ENCODE data around the gene ST13.
"Not testable (repeated sequence)": the region's sequence is repeated elsewhere in the genome, so short reads cannot be mapped to it uniquely, and the experiment has no call there.

ST13 gene

GRCh38 chr22:40792451-40792850, 64.0 kb downstream of the ST13 start:
- no peak for DNase-seq
- no peak overlapping the region for H3K27ac ChIP-seq
- no peak for TF ChIP-seq CTCF (IDR thresholded peaks at IDR 0.05; ENCODE audit: low read depth, low read length, missing control alignments)
- no peak overlapping the region for H3K4me3 ChIP-seq (ENCODE audit: low read depth, low read length)
- in situ Hi-C loops (cut with HindIII; ENCODE audit: low pct_ligation_motif_present, low sequenced_read_pairs) = no loop called here
- no peaks in the 10 kb centered on the region for H3K27me3 ChIP-seq (replicated peaks)
- no peaks in the 10 kb centered on the region for H3K36me3 ChIP-seq (replicated peaks)

GRCh38 chr22:40791241-40791640, 65.2 kb downstream of the ST13 start:
- no peaks in the 10 kb centered on the region for H3K27me3 ChIP-seq (replicated peaks)
- H3K36me3 ChIP-seq (replicated peaks) = no peaks in the 10 kb centered on the region
- no peak overlapping the region for H3K4me3 ChIP-seq (ENCODE audit: low read depth, low read length)
- H3K27ac ChIP-seq = no peak overlapping the region
- in situ Hi-C loops (cut with HindIII; ENCODE audit: low pct_ligation_motif_present, low sequenced_read_pairs) = no loop called here
- peak; percentile 51 for DNase-seq
- no peak for TF ChIP-seq CTCF (IDR thresholded peaks at IDR 0.05; ENCODE audit: low read depth, low read length, missing control alignments)

- DNase-seq = no peak
- in situ Hi-C loops (cut with HindIII; ENCODE audit: low pct_ligation_motif_present, low sequenced_read_pairs) = no loop called here
- no peaks in the 10 kb centered on the region for H3K27me3 ChIP-seq (replicated peaks)
- no peaks in the 10 kb centered on the region for H3K36me3 ChIP-seq (replicated peaks)
- H3K4me3 ChIP-seq (ENCODE audit: low read depth, low read length) = no peak overlapping the region
- TF ChIP-seq CTCF (IDR thresholded peaks at IDR 0.05; ENCODE audit: low read depth, low read length, missing control alignments) = no peak
- H3K27ac ChIP-seq = no peak overlapping the region
These were observed 67.3 kb downstream of the ST13 start for GRCh38 chr22:40789131-40789530.

GRCh38 chr22:40782521-40782920, 73.9 kb downstream of the ST13 start:
- in situ Hi-C loops (cut with HindIII; ENCODE audit: low pct_ligation_motif_present, low sequenced_read_pairs) = no loop called here
- Histone ChIP-seq H3K27me3 (replicated peaks) (no peaks in the 10 kb centered on the region), H3K27ac (no peak overlapping the region), H3K4me3 (ENCODE audit: low read depth, low read length) (no peak overlapping the region), H3K36me3 (replicated peaks) (no peaks in the 10 kb centered on the region)
- TF ChIP-seq CTCF (IDR thresholded peaks at IDR 0.05; ENCODE audit: low read depth, low read length, missing control alignments) = no peak
- no peak for DNase-seq

GRCh38 chr22:40781749-40782148, 74.7 kb downstream of the ST13 start:
- H3K36me3 ChIP-seq (replicated peaks); H3K27me3 ChIP-seq (replicated peaks); in situ Hi-C loops (cut with HindIII; ENCODE audit: low pct_ligation_motif_present, low sequenced_read_pairs); H3K27ac ChIP-seq; DNase-seq; H3K4me3 ChIP-seq (ENCODE audit: low read depth, low read length): not testable (repeated sequence)

All from brain microvascular endothelial cell (primary cell).